Measurements from ENCODE around the gene PRKCA. TPM values are rescaled to one million over a fixed set of nuclear protein-coding genes. Genes with fewer than 3 reads are reported as not detected.

PRKCA gene
- total and polyA plus RNA-seq, 2 experiments from 2014 or later: 6.4 to 35.4 TPM

- H4K20me1 ChIP-seq (replicated peaks; ENCODE audit: insufficient read depth): no peaks in the 10 kb centered on the region
- no peak overlapping the region for H3K27ac Mint-ChIP-seq
- H3K4me1 Mint-ChIP-seq: peaks cover 31% of the 10 kb centered on the region
- H3K4me2 ChIP-seq: no peak overlapping the region
- no peak overlapping the region for H3K4me3 Mint-ChIP-seq
- H3K9me2 ChIP-seq (ENCODE audit: insufficient read depth): no peaks in the 10 kb centered on the region
- DNase-seq (ENCODE audit: low spot score) (no peak), ATAC-seq (peak; percentile 20; the same call in 2 of the 3 replicates)
- no peak overlapping the region for H2AFZ ChIP-seq
- H3K36me3 Mint-ChIP-seq (ENCODE audit: low read depth): no peaks in the 10 kb centered on the region
- TF ChIP-seq ZNF462 (CRISPR knock-in tag; IDR thresholded peaks at IDR 0.05): no peak
- TF ChIP-seq, protein P1, sequence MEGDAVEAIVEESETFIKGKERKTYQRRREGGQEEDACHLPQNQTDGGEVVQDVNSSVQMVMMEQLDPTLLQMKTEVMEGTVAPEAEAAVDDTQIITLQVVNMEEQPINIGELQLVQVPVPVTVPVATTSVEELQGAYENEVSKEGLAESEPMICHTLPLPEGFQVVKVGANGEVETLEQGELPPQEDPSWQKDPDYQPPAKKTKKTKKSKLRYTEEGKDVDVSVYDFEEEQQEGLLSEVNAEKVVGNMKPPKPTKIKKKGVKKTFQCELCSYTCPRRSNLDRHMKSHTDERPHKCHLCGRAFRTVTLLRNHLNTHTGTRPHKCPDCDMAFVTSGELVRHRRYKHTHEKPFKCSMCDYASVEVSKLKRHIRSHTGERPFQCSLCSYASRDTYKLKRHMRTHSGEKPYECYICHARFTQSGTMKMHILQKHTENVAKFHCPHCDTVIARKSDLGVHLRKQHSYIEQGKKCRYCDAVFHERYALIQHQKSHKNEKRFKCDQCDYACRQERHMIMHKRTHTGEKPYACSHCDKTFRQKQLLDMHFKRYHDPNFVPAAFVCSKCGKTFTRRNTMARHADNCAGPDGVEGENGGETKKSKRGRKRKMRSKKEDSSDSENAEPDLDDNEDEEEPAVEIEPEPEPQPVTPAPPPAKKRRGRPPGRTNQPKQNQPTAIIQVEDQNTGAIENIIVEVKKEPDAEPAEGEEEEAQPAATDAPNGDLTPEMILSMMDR (conservative IDR thresholded peaks at IDR 0.05; ENCODE audit: low read depth in 2 of 2): no peak
- TF ChIP-seq, protein P2, sequence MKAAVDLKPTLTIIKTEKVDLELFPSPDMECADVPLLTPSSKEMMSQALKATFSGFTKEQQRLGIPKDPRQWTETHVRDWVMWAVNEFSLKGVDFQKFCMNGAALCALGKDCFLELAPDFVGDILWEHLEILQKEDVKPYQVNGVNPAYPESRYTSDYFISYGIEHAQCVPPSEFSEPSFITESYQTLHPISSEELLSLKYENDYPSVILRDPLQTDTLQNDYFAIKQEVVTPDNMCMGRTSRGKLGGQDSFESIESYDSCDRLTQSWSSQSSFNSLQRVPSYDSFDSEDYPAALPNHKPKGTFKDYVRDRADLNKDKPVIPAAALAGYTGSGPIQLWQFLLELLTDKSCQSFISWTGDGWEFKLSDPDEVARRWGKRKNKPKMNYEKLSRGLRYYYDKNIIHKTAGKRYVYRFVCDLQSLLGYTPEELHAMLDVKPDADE (IDR thresholded peaks at IDR 0.05): no peak
- no peak for TF ChIP-seq STAT1 (IDR thresholded peaks at IDR 0.05; ENCODE audit: unreplicated experiment)
- TF ChIP-seq EZH2 (IDR thresholded peaks at IDR 0.05; ENCODE audit: low read depth, unreplicated experiment): no peak
- TF ChIP-seq NANOG (IDR thresholded peaks at IDR 0.05; ENCODE audit: borderline replicate concordance): no peak
- no peak for TF ChIP-seq POLR2AphosphoS5 (IDR thresholded peaks at IDR 0.05; ENCODE audit: low read depth)
- no peak for TF ChIP-seq ZNF114 (CRISPR knock-in tag; IDR thresholded peaks at IDR 0.05)
- TF ChIP-seq ZNF331 (CRISPR knock-in tag; IDR thresholded peaks at IDR 0.05; ENCODE audit: low read depth): no peak
- no peak for TF ChIP-seq JUNB (IDR thresholded peaks at IDR 0.05; ENCODE audit: unreplicated experiment)
- no peak for TF ChIP-seq CREB1 (CRISPR knock-in tag; IDR thresholded peaks at IDR 0.05; ENCODE audit: low read depth)
- no peak for TF ChIP-seq EZH2phosphoT487 (IDR thresholded peaks at IDR 0.05; ENCODE audit: unreplicated experiment)
- no peak for TF ChIP-seq REST (IDR thresholded peaks at IDR 0.05; ENCODE audit: unreplicated experiment)
- no peaks in the 10 kb centered on the region for H3F3A ChIP-seq (replicated peaks; ENCODE audit: low read depth)
- peaks cover 3% of the 10 kb centered on the region for H3K27me3 Mint-ChIP-seq (ENCODE audit: insufficient read depth, low read depth, poor library complexity)
- H3K27me3 ChIP-seq (ENCODE audit: insufficient read depth): no peaks in the 10 kb centered on the region
- H3K27ac ChIP-seq (ENCODE audit: low read depth): no peak overlapping the region
- H3K36me3 ChIP-seq (ENCODE audit: insufficient read depth): no peaks in the 10 kb centered on the region
- no peaks in the 10 kb centered on the region for H3K9me3 Mint-ChIP-seq
- H3K79me2 ChIP-seq (replicated peaks; ENCODE audit: insufficient read depth): peaks cover 3% of the 10 kb centered on the region; the same call in 1 of the 2 replicates
- no peak overlapping the region for H3K4me3 ChIP-seq
- H3K4me1 ChIP-seq (ENCODE audit: insufficient read depth): no peaks in the 10 kb centered on the region
Observed at GRCh38 chr17:66353937-66354401, 51.6 kb downstream of the PRKCA start.
